Endodermal cell (in vitro differentiated cells): ENCODE results near the gene MPP3. TPM values are rescaled to one million over a fixed set of nuclear protein-coding genes. Genes with fewer than 3 reads are reported as not detected.

Experiments
- DNase-seq: peaks from one replicate; pipeline ENCODE4 v3.0.0-alpha.2; 2017
- H3K27ac ChIP-seq: 2 replicates; pipeline ENCODE4 v1.5.1; 2013; ENCODE audit warnings: mild to moderate bottlenecking, low read depth, low read length, moderate library complexity
- H3K27me3 ChIP-seq: 2 replicates; pipeline ENCODE4 v1.6.1; 2013; ENCODE audit warnings: mild to moderate bottlenecking, low read length, moderate library complexity; ENCODE audit not compliant: insufficient read depth, control insufficient read depth, poor library complexity, severe bottlenecking
- H3K36me3 ChIP-seq: 2 replicates; pipeline ENCODE4 v1.7.0; 2013; ENCODE audit warnings: mild to moderate bottlenecking, low read length, moderate library complexity; ENCODE audit not compliant: control insufficient read depth, insufficient read depth
- H3K4me1 ChIP-seq: one replicate; pipeline ENCODE4 v1.7.0; 2013; ENCODE audit warnings: low read length; ENCODE audit not compliant: control insufficient read depth, insufficient read depth
- H3K4me3 ChIP-seq: 2 replicates; pipeline ENCODE4 v1.5.1; 2013; ENCODE audit warnings: mild to moderate bottlenecking, low read length, moderate library complexity
- H3K9ac ChIP-seq: 2 replicates; pipeline ENCODE4 v1.6.1; 2013; ENCODE audit warnings: mild to moderate bottlenecking, low read length, moderate library complexity; ENCODE audit not compliant: poor library complexity, severe bottlenecking; ENCODE audit errors: extremely low read depth
- H3K9me3 ChIP-seq: 2 replicates; pipeline ENCODE4 v1.6.1; 2013; ENCODE audit warnings: mild to moderate bottlenecking, low read length, moderate library complexity; ENCODE audit not compliant: control insufficient read depth
- H3K27ac Mint-ChIP-seq: 2 replicates; pipeline ENCODE4 v1.8.0; 2020; ENCODE audit warnings: mixed read lengths
- H3K27me3 Mint-ChIP-seq: 2 replicates; pipeline ENCODE4 v1.8.0; 2021; ENCODE audit warnings: mild to moderate bottlenecking, mixed read lengths; ENCODE audit not compliant: insufficient read depth
- H3K36me3 Mint-ChIP-seq: 2 replicates; pipeline ENCODE4 v1.8.0; 2020; ENCODE audit warnings: low read depth, mixed read lengths
- H3K4me1 Mint-ChIP-seq: 2 replicates; pipeline ENCODE4 v1.8.0; 2020; ENCODE audit warnings: mixed read lengths
- H3K4me3 Mint-ChIP-seq: 2 replicates; pipeline ENCODE4 v1.8.0; 2020; ENCODE audit warnings: mild to moderate bottlenecking, moderate library complexity, mixed read lengths
- H3K9me3 Mint-ChIP-seq: 2 replicates; pipeline ENCODE4 v1.8.0; 2020; ENCODE audit warnings: mild to moderate bottlenecking, mixed read lengths
- CTCF ChIP-seq: fragments of 200-600 bp; sonication (generic); conservative IDR thresholded peaks from 2 replicates; pipeline ENCODE4 v1.5.0; 2021; ENCODE audit warnings: antibody characterized with exemption, mild to moderate bottlenecking
- WGBS, 2 experiments: methylation state at CpG; one replicate each; pipeline versions ENCODE4 v1.1.5 to v1.1.7; 2013; ENCODE audit warnings: missing lambda C conversion rate in 2 of 2, mixed read lengths in 1 of 2; ENCODE audit not compliant: insufficient coverage in 1 of 2, insufficient read length in 1 of 2; 5-methylcytosine and 5-hydroxymethylcytosine counted together
- total RNA-seq, 2 donors: library from RNA; stranded (reverse); fragmentation: NEBNext Ultra II Directional in 1 of 2; extraction: Animal tissue kit (Norgen Biotek cat#: 25700) in 1 of 2; gene quantifications; 2 replicates in 1 of 2; 3 replicates in 1 of 2; pipeline ENCODE4 v1.2.1, GENCODE V29; 2021

Gene MPP3
- total RNA-seq, 2 donors from 2014 or later = 5.8 to 6.8 TPM

- peaks cover 9% of the 10 kb centered on the region for H3K4me1 Mint-ChIP-seq
- no peaks in the 10 kb centered on the region for H3K27me3 Mint-ChIP-seq
- TF ChIP-seq CTCF = peak; percentile 98
- Histone ChIP-seq H3K27ac (no peak overlapping the region), H3K36me3 (no peaks in the 10 kb centered on the region), H3K9me3 (no peaks in the 10 kb centered on the region), H3K27me3 (no peaks in the 10 kb centered on the region), H3K9ac (no peak overlapping the region), H3K4me3 (no peak overlapping the region), H3K4me1 (no peaks in the 10 kb centered on the region)
- no peaks in the 10 kb centered on the region for H3K36me3 Mint-ChIP-seq
- peak overlapping the region; percentile 77 for H3K27ac Mint-ChIP-seq
- WGBS, 2 experiments = 32% methylated on average over 9 to 13 of the region's 13 CpGs
- peak; percentile 98 for DNase-seq
- H3K9me3 Mint-ChIP-seq = no peaks in the 10 kb centered on the region
- H3K4me3 Mint-ChIP-seq = no peak overlapping the region
Observed at GRCh38 chr17:43878260-43879175, 45.6 kb upstream of the MPP3 start.

- Histone ChIP-seq H3K9me3 (no peaks in the 10 kb centered on the region), H3K4me1 (no peaks in the 10 kb centered on the region), H3K27me3 (no peaks in the 10 kb centered on the region), H3K36me3 (no peaks in the 10 kb centered on the region), H3K27ac (no peak overlapping the region), H3K4me3 (no peak overlapping the region), H3K9ac (no peak overlapping the region)
- Mint-ChIP-seq H3K9me3 (no peaks in the 10 kb centered on the region), H3K27ac (no peak overlapping the region), H3K27me3 (peaks cover 2% of the 10 kb centered on the region), H3K4me1 (peaks cover 9% of the 10 kb centered on the region), H3K36me3 (no peaks in the 10 kb centered on the region), H3K4me3 (no peak overlapping the region)
- 93 to 100% methylated on average over 1 to 10 of the region's 10 CpGs for WGBS, 2 experiments
- TF ChIP-seq CTCF = no peak
- peak; percentile 32 for DNase-seq
Observed at GRCh38 chr17:43877451-43878155, 44.7 kb upstream of the MPP3 start.

GRCh38 chr17:43877031-43877430, 44.1 kb upstream of the MPP3 start:
- no peaks in the 10 kb centered on the region for H3K36me3 Mint-ChIP-seq
- Histone ChIP-seq H3K4me3 (no peak overlapping the region), H3K9ac (no peak overlapping the region), H3K9me3 (no peaks in the 10 kb centered on the region), H3K4me1 (no peaks in the 10 kb centered on the region), H3K27ac (no peak overlapping the region), H3K36me3 (no peaks in the 10 kb centered on the region), H3K27me3 (no peaks in the 10 kb centered on the region)
- H3K4me1 Mint-ChIP-seq = peaks cover 9% of the 10 kb centered on the region
- no peaks in the 10 kb centered on the region for H3K9me3 Mint-ChIP-seq
- 87 to 91% methylated on average over 3 to 7 of the region's 7 CpGs for WGBS, 2 experiments
- no peak overlapping the region for H3K27ac Mint-ChIP-seq
- peaks cover 2% of the 10 kb centered on the region for H3K27me3 Mint-ChIP-seq
- DNase-seq = no peak
- TF ChIP-seq CTCF = no peak
- H3K4me3 Mint-ChIP-seq = no peak overlapping the region
